SU-DHL-6 (cell line): Measurements from ENCODE around the gene KIF12.

Experiments used
- H2AFZ ChIP-seq: fragments of 200-600 bp; sonication (generic); 2 replicates; pipeline ENCODE4 v1.6.1; 2014; ENCODE audit warnings: low read depth, mild to moderate bottlenecking, moderate library complexity, mixed read lengths, antibody characterized with exemption, low read length; ENCODE audit not compliant: severe bottlenecking
- H3F3A ChIP-seq: fragments of 200-600 bp; shearing (Covaris generic); 2 replicates; pipeline ENCODE4 v1.6.0; 2016; ENCODE audit warnings: antibody characterized with exemption, mild to moderate bottlenecking; ENCODE audit not compliant: insufficient read depth
- H3K27ac ChIP-seq: fragments of 200-600 bp; sonication (generic); 2 replicates; pipeline ENCODE4 v1.5.1; 2016; ENCODE audit warnings: low read depth, mild to moderate bottlenecking, low read length, moderate library complexity, mixed read lengths
- H3K27me3 ChIP-seq: fragments of 200-600 bp; sonication (generic), shearing (Covaris generic); 2 replicates; pipeline ENCODE4 v1.6.0; 2014; ENCODE audit warnings: mild to moderate bottlenecking, low read length
- H3K36me3 ChIP-seq: fragments of 200-600 bp; sonication (generic); 2 replicates; pipeline ENCODE4 v1.6.1; 2014; ENCODE audit warnings: mild to moderate bottlenecking, low read length, mixed read lengths
- H3K4me2 ChIP-seq: fragments of 300-600, 200-600 bp; shearing (Covaris generic), sonication (generic); 2 replicates; pipeline ENCODE4 v1.6.0; 2014; ENCODE audit warnings: low read length, low read depth, mild to moderate bottlenecking; ENCODE audit not compliant: poor library complexity, severe bottlenecking
- H3K4me3 ChIP-seq: fragments of 200-600 bp; sonication (generic); 2 replicates; pipeline ENCODE4 v1.5.1; 2014; ENCODE audit warnings: antibody characterized with exemption, low read length, mild to moderate bottlenecking, mixed read lengths; ENCODE audit not compliant: insufficient read depth, poor library complexity, severe bottlenecking
- H3K79me2 ChIP-seq: fragments of 200-600 bp; sonication (generic); 2 replicates; pipeline ENCODE4 v1.6.1; 2014; ENCODE audit warnings: mild to moderate bottlenecking, low read length, moderate library complexity; ENCODE audit not compliant: insufficient read depth
- H3K9ac ChIP-seq: fragments of 200-600 bp; sonication (generic); 2 replicates; pipeline ENCODE4 v1.7.0; 2014; ENCODE audit warnings: mild to moderate bottlenecking, low read length
- H3K9me2 ChIP-seq: fragments of 200-600 bp; sonication (generic); replicated peaks from 2 replicates; pipeline ENCODE4 v1.6.1; 2014; ENCODE audit warnings: low read length; ENCODE audit not compliant: insufficient read depth
- H3K9me3 ChIP-seq: fragments of 200-600 bp; sonication (generic); 2 replicates; pipeline ENCODE4 v1.6.1; 2014; ENCODE audit warnings: low read length, mixed read lengths; ENCODE audit not compliant: insufficient read depth
- H4K20me1 ChIP-seq: fragments of 200-600 bp; sonication (generic); 2 replicates; pipeline ENCODE4 v1.6.1; 2014; ENCODE audit warnings: low read depth, mild to moderate bottlenecking, antibody characterized with exemption, low read length, moderate library complexity, mixed read lengths
- CTCF ChIP-seq: fragments of 200-600 bp; sonication (generic); IDR thresholded peaks from one replicate; pipeline ENCODE4 v1.5.1; 2017; ENCODE audit warnings: antibody characterized with exemption, mild to moderate bottlenecking, low read length, moderate library complexity; ENCODE audit not compliant: insufficient read depth, poor library complexity, severe bottlenecking
- EZH2phosphoT487 ChIP-seq: fragments of 200-600 bp; sonication (generic), shearing (Covaris generic); conservative IDR thresholded peaks from 2 replicates; pipeline ENCODE4 v1.6.1; 2018; ENCODE audit warnings: mild to moderate bottlenecking, antibody characterized with exemption, low read length, moderate library complexity, mixed read lengths

KIF12 gene

GRCh38 chr9:114059047-114059803, 39.9 kb downstream of the KIF12 start:
- Histone ChIP-seq H3K9me3 (no peaks in the 10 kb centered on the region), H3K27ac (no peak overlapping the region), H3K36me3 (no peaks in the 10 kb centered on the region), H2AFZ (no peak overlapping the region), H3K4me3 (no peak overlapping the region), H3F3A (no peaks in the 10 kb centered on the region), H3K27me3 (no peaks in the 10 kb centered on the region), H3K79me2 (no peaks in the 10 kb centered on the region), H4K20me1 (no peaks in the 10 kb centered on the region), H3K9me2 (no peaks in the 10 kb centered on the region), H3K4me2 (no peak overlapping the region), H3K9ac (no peak overlapping the region)
- TF ChIP-seq CTCF: no peak
- TF ChIP-seq EZH2phosphoT487: no peak

- no peaks in the 10 kb centered on the region for H3F3A ChIP-seq
- no peaks in the 10 kb centered on the region for H3K27me3 ChIP-seq
- H3K9ac ChIP-seq: no peak overlapping the region
- H3K4me3 ChIP-seq: no peak overlapping the region
- no peaks in the 10 kb centered on the region for H3K36me3 ChIP-seq
- H3K79me2 ChIP-seq: no peaks in the 10 kb centered on the region
- no peaks in the 10 kb centered on the region for H3K9me3 ChIP-seq
- TF ChIP-seq EZH2phosphoT487: no peak
- TF ChIP-seq CTCF: no peak
- no peak overlapping the region for H2AFZ ChIP-seq
- no peaks in the 10 kb centered on the region for H4K20me1 ChIP-seq
- no peaks in the 10 kb centered on the region for H3K9me2 ChIP-seq
- no peak overlapping the region for H3K4me2 ChIP-seq
- H3K27ac ChIP-seq: no peak overlapping the region
Measured at GRCh38 chr9:114058688-114059046, 40.4 kb downstream of the KIF12 start.

- TF ChIP-seq CTCF (no peak), EZH2phosphoT487 (no peak)
- Histone ChIP-seq H4K20me1 (no peaks in the 10 kb centered on the region), H3K9ac (no peak overlapping the region), H3K79me2 (no peaks in the 10 kb centered on the region), H3K36me3 (no peaks in the 10 kb centered on the region), H3K27ac (no peak overlapping the region), H3K4me2 (no peak overlapping the region), H3K4me3 (no peak overlapping the region), H3K27me3 (no peaks in the 10 kb centered on the region), H3K9me3 (no peaks in the 10 kb centered on the region), H2AFZ (no peak overlapping the region), H3F3A (no peaks in the 10 kb centered on the region), H3K9me2 (no peaks in the 10 kb centered on the region)
Measured at GRCh38 chr9:114057161-114057885, 41.8 kb downstream of the KIF12 start.
